HG03439 (cell line): ENCODE data around the gene FERMT3.
"Not testable (repeated sequence)": the region's sequence is repeated elsewhere in the genome, so short reads cannot be mapped to it uniquely, and the experiment has no call there.

Source experiments
- ATAC-seq: cut with Tn5 transposase; IDR thresholded peaks from one replicate; pipeline ENCODE4 v1.9.1; 2021; ENCODE audit warnings: mild to moderate bottlenecking, moderate library complexity; ENCODE audit not compliant: unreplicated experiment

FERMT3 gene

DNA sequence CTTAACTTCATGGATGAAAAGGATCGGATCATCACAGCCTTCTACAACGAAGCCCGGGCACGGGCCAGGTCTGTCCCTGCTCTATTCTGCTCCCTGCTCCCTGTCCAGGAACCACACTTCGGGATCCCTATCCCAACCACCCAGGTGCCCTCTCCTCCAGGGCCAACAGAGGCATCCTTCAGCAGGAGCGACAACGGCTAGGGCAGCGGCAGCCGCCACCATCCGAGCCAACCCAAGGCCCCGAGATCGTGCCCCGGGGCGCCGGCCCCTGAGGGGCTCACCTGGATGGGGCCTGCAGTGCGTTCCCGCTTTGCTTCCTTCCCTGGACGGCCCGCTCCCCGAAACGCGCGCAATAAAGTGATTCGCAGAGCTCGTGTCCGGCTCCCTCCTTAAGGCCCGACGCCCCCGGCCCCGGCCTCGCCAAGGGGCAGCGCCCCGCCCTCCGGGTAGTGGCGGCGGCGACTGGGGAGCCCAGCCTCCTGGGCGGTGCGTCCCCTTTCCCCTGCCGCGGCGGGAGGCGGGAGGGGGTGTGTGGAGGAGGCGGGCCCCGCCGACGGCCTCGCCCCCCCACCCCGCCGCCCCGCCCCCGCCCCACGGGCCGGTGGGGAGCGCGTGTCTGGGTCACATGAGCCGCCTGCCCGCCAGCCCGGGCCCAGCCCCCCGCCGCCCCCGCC is 27.5 kb downstream of the FERMT3 start, which contains the start of gene VEGFB:
Gene VEGFB, plus strand, starts transcription at position 672 of the 674 bp plus-strand sequence. CDS start 250 bp downstream, outside the sequence.
- peak; percentile 29 for ATAC-seq

DNA sequence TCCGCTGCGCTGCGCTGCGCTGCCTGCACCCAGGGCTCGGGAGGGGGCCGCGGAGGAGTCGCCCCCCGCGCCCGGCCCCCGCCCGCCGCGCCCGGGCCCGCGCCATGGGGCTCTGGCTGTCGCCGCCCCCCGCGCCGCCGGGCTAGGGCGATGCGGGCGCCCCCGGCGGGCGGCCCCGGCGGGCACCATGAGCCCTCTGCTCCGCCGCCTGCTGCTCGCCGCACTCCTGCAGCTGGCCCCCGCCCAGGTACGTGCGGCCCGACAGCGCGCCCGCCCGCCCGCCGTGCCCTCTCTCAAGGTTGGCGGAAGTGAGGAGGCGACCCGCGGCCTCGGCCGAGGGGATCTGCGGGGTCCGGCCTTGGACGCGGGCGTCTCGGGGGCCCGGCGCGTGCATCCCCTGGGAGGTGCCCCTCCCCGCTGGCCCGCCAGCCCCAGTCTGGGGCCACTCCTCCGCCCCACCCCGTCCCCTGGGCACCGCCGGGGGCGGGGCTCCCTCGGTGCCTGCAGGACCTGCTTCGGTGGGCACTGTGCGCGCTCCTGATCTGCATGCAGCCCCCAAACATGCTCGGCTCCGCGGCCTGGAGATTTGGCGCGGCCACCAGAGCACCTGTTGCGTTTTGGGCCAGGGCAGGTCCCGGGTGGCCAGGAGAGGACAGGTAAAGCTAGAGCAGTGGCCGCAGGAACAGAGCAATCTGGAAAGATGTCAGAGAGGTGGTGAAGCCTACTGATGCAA is 28.3 kb downstream of the FERMT3 start:
- ATAC-seq: peak; percentile 18

DNA sequence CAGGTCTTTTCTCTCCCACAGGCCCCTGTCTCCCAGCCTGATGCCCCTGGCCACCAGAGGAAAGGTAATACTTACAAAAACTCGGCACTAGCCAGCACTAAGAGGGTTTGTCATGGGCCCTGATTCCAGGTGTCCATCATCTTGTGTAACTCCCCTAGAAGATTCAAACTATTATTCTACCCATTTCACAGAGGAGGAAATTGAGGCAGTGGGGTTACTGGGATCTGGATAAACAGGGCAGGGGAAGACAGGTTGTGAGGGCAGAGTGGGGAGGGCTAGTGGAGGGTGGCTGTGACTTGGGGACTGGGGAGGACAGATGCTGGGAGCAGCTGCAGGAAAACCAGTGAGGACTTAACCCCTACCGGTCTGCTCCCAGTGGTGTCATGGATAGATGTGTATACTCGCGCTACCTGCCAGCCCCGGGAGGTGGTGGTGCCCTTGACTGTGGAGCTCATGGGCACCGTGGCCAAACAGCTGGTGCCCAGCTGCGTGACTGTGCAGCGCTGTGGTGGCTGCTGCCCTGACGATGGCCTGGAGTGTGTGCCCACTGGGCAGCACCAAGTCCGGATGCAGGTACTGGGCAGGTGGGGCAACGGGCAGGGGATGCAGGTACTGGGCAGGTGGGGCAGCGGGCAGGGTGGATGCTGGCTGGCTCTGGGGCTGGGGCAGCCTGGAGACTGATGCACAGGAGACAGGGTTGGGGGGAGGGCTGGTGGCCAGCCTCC is 29.1 kb downstream of the FERMT3 start:
- ATAC-seq: no peak

DNA sequence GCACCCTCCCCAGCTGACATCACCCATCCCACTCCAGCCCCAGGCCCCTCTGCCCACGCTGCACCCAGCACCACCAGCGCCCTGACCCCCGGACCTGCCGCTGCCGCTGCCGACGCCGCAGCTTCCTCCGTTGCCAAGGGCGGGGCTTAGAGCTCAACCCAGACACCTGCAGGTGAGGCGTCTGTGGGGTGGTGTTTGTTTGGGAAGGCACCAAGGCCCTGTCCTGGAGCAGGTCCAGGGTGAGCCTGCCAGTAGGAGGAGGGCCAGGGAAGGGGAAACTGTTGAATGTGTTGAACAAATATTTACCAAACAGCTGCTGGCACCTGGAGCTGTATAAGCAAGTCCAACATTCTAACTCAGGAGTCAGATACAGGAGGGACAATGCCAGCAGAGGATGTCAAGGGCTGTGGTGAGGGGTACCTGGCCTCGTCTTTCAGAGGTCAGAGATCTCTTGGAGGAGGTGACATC is 31.0 kb downstream of the FERMT3 start:
- no peak for ATAC-seq

DNA sequence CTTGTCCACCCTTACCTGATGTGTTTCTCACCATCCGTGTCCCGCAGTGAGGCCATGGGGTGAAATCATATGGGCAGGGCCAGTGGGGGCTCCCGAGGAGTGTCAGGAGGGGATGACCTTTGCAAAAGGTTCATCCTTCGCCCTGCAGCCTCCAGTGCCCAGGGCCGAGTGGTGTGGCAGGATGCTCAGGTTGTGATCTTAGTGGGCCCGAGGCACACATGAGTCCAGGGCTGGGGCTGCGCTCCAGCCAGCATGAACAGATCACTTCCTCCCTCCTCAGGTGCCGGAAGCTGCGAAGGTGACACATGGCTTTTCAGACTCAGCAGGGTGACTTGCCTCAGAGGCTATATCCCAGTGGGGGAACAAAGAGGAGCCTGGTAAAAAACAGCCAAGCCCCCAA is 31.6 kb downstream of the FERMT3 start:
- no peak for ATAC-seq

DNA sequence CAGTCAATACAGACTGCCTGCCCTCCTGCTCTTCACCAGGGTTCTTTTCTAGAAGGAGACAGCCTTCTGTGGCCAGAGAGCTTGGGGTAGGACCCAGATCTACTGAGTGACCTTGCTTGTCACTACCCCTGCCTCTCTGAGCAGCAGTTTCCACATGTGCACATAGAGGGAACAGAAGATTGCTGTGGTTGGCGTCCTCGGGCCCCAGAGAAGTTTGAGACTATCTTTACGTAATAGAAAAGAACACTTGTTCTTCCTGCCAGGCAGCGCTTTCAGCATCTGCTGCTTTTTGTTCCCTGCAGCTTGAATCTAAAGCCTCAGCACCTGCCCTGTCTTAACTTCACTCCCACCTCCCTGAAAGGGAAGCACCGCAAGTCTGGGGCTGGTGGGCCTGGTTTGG is 32.5 kb downstream of the FERMT3 start:
- ATAC-seq: no peak

DNA sequence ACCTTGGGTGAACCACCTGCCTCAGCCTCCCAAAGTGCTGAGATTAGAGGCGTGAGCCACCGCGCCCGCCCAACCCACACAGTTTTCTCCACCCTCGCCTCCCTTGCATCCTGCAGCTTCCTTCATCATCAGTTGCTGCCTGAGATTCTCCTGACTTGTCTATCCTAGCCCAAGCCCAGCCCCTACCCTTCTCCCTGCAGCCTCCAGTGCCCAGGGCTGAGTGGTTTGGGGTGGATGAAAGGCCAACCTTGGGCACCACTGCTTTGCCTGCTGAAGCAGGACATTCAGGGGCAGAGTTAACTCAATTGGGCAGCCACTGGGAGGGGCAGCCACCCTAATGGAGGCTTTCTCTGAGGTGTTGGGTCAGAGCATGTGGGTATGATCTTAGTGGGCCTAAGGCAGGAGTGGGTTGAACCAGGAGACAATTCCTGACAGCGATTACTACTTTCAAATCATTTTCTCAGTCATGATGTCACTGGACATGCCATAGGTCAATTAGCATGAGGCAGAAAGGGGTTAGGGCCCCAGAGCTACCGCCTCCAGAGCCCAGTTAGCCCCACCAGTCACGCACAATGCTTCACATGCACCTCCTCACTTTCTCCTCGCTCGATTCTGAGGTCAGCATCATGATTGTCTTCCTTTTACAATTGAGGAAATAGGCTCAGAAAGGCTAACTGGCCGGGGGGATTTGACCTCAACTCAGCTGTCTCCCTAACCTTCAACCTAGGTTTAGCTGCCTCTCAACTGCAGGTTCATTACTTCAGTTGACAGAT is 33.3 kb downstream of the FERMT3 start:
- ATAC-seq: no peak

DNA sequence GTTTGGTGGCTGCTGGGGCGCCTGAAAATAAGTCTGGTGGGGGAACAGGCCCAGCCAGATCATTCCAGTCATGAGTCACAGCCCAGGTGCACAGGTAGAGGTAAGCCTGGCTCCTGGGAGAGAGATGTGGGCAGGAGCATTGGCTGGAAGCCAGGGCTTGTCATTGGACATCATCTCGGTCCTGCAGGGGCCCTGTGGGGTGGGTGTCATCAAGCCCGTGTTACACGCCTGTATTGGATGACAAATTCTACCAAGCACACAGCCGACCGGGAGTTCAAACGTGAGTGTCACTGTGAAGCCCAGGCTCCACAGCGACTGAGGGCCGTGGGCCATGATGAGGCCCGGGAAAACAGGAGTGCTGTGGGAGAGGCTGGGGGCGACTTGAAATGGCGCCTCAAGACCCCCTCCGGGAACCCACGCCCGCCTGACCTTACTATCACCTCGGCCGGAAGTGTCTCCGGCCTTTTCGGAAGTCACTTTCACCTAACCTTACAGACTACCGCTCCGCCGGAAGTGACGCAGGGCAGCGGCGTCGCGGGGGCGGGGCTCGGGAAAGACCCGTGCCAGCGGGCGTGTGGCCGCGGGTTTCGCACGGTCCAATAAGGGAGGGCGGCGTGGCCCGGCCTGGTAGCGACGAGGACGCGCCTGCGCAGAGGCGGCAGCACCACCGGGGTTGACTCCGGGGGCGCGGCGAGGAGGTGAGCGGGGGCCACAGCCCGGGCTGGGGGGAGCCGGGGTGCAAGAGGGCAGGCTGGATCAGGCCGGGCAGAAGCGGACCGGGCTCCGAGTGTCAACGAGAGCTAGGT is 34.1 kb downstream of the FERMT3 start, which contains the start of gene FKBP2:
Gene FKBP2, plus strand, starts transcription at position 661 of the 806 bp plus-strand sequence. CDS start 1,293 bp downstream, outside the sequence.
- peak; percentile 55 for ATAC-seq

DNA sequence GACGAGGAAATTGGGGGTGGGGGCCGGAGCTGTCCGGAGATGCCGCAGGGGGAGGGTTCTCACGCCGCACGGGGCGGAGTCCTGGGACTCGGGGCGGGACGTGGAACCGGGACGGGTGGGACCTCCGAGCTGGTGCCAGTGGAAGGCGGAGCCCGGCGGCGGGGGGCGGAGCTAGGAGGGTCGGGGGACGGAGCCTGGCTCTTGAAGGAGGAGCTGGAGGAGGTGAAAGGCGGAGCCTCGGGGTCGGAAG is 34.6 kb downstream of the FERMT3 start:
- peak; percentile 56 for ATAC-seq

DNA sequence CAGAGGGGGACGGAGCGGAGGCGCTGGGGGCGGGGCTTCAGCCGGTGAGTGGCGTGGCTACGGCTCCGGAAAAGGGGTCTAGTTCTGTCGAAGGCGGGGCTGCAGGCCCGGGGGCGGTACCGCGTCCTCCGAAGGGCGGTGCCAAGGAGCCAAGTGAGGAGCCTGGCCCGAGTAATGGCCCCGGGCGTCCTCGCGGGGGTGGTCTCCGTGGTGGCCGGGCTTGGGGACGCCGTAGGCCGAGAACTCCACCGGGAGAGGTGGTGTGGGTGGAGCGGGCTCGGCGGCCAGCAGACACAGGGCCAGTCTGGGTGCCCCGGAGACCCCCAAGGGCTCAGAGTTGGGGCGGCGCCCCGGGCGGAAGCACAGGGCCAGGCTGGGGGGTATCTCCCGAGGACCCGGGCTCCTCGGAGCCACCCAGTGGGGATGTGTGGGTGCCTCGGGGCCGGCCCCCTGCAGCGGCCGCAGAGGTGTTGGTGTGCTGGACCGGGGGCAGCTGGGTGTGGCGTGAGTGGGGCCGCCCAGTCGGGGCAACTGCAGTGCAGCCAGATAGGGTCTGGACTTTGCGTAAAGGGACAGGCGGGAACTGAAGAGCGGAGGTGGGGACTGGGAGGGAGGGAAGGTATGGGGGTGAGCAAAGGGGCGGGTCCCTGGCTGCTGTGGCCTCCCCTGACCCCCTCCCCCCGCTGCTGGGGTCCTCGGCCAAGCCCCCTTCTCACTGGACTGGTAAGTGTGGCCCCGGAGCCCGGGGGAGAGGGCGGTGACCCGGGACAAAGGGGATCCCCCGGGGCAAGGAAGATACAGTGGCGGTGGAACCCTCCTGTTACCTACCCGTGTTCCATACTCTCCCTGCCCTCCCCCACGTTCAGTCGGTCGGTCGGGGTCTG is 35.2 kb downstream of the FERMT3 start:
- ATAC-seq: peak; percentile 13

DNA sequence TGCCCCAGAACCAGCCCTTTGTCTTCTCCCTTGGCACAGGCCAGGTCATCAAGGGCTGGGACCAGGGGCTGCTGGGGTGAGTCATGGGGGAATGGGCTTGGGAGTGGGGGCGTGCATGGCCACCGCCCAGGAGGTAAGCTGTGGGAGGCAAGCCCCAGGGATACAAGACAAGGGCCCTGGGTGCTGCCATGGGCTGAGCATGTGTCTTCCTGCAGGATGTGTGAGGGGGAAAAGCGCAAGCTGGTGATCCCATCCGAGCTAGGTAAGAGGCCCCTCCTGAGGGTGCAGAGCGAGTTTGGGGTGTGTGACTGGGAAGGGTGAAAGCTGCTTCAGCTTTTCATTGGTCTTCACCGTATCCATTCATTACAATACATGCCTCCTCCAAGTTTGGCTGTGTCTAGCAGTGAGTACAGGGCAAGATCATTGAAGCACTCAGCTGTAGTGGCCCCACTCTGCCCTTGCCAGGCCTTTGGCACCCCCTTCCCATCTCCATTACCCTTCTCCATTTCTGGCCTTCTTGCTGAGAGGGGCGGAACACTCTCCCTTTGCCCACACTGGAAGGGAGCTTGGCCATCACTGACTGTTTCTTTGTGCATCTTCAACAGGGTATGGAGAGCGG is 36.8 kb downstream of the FERMT3 start:
- ATAC-seq: no peak

DNA sequence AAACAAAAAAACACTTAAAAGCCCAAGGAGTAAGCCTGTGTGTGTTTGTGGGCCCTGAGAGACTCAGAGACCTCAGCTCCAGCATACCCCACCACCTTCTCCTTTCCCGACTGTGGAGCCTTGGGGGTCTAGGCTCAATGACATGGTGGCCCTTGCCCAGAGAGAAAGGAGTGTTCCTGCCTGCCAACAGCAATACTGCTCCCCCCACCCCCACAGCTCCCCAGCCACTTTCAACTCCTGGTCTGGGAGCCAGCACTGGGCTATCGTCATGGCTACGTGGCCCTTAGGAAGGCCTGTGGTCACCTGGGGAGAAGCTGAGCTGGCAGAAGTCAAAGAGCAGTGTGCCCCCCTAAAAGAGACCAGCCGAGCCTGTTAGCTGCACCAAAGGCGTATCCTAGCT is 37.6 kb downstream of the FERMT3 start:
- no peak for ATAC-seq

DNA sequence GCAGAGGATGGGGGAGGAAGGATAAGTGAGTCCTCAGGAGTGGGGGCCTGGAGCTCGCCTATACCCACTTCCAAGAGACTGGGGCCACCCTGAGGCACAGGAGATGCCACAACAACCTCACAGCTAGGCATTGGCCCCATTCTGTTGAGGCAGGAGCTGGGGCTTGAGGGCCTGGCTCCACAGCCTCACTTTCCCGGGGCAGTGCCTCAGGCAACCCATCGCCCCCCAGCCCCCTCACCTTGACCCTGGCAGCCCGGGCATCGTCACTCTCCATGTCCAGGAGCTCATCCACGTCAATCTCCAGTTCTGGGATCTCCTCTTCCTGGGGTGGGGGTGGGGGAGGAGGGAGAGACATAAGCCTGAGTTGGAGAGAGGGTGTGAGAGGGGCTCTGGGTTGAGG is 38.4 kb downstream of the FERMT3 start:
- ATAC-seq: no peak

DNA sequence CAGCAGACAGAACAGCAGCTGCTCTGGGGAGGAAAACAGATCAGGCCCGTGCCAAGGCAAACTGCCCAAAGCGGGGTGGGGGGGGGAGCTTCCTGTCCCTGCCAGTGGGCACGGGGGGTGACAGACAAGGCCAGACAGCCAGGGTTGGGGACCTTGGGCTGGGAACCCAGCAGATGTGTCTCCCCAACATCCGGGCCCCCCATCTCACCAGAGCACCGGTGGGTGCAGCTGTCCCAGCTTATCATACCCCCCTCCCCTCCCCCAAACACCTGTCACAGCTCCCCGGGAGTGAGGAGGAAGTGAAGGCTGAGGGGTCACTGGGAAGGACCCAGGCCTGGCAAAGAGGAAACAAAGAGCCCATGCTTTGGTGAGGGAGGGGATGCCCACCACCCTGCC is 38.9 kb downstream of the FERMT3 start:
- no peak for ATAC-seq

DNA sequence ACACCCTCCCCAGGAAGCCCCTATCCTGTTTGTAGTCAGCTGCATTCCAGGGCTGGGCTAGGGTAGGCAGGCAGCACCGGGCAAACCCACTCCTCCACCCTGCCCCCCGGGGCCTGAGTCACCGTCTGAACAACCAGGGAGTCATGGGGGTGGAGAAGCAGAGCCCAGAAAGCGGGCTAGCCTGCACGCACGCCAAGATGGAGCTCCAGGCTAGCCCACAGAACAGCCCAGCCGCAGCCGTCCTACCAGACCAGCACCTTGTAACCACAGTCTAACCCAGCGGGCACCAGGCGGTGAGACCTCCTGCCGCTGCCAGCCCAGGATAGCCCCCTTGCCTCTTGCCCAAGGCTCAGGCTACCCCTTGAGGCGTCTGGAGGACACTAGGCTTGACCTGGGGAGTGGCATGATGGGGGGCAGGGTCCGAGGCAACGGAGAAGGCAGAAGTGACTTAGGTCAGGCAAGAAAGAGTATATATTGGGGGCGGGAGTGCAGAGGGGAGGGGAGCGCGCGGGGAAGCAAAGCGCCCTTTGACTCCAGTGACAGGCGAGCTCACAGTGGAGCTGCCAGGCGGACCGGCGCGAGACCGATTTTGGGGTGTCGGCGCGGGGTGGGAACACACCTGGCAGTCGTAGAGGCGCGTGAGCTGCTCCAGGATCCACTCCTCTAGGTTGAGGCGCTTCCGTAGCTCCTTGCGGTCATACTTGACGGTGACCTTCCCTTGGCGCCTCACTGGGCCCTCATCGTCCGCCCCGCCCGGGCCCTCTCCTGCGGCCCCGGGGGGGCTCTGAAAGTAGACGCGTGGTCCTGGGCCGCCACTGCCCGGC is 39.5 kb downstream of the FERMT3 start:
- no peak for ATAC-seq

DNA sequence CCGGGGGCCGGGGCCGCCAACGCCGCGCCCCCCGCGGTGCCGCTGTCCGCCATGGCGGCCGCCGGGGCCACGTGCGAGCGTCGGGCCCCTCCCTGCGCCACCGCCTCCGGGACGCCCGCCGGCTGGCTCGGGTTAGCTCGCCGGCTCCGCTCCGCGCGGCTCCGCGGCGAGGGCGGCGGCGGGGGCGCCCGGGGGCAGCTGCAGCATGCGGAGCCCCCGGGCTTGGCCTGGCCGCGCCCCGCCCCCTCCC is 40.0 kb downstream of the FERMT3 start:
- not testable (repeated sequence) for ATAC-seq

DNA sequence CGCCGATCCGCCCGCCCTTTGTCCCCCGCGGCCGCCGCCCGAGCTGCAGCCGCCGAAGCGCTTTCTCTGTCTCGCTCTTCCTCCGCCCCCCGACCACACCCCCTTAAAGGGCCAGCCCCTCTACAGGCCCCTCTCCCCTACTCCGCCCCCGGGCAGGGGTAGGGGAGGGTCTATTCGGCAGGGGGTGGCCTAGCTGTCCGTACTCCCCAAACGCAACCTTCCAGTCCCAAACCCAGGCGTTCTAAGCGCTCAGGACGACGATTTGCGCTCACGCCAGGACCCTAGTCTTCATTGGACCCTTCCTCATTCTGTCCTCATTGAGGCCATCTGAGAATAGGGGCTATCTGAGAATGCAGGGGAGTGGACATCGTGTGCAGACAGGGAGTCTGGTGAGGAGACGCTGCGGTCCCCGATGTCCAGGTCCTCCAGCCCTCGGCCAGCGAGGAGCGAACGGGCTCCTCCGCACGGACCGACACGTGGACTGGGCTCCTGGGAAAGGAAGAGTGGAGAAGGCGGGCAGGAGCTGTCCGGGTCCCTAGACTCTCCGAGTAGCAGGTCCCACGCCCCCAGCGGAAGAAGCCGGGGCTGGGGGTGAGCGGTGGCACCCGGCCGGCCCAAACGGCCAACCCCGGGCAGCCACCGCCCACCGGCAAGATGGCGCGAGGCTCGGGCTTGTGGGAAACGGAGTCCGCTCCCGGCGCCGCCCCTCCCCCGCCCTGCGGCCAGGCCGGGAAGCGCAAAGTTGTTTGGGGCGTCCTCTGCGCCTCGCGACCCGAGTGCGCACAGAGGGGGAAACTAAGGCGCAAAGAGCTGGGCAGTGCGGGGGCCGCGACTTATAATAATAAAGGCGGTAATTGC is 40.6 kb downstream of the FERMT3 start, which contains the start of gene PPP1R14B:
Gene PPP1R14B, minus strand, starts transcription at position 73 of the 858 bp plus-strand sequence. CDS start 270 bp downstream, outside the sequence.
- ATAC-seq: no peak
